Measurements from ENCODE around the gene RENBP. TPM values are rescaled to one million over a fixed set of nuclear protein-coding genes. Genes with fewer than 3 reads are reported as not detected.
A peak's percentile ranks its signal among the peaks of the same experiment; 100 is the strongest.

Gene RENBP
- total RNA-seq, 1 experiment from 2014 or later, result 5.7 TPM

DNA sequence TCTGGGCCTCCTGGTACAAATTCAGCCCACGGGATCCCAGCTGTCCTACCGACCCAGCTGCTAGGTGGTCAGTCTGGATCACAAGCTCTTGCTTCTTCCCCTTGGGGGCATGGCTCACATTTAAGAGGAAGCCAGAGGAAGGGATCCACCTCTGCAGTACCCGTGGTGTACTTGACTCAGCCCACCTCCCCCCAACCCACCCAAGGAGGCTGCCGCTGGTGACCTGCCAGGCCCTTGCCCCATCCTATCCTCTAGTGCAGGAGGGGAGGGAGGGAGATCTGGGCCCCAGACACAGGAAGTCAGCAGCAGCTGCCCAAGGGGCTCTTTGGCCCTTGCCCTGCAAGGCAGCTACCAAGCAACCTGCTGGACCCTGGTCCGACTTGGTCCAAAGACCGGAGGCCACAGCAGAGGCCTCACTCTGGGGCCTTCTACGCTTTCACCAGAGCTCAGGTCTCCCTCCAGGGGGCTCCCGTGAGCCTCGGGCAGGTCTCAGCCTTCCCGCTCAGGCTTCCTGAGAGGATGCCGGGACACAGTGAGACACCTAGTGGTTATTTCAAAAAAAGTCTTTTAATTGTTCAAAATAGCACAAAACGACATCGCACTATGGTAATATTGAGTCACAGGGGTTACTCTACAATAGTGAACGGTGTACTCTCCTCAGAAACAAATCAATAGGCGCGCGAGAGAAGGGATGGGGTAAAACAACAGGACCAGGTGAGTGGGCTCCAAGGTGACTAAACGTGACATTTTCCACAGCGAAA lies 2.7 kb upstream of the RENBP start:
- peaks cover 30% of the 10 kb centered on the region for H3K36me3 ChIP-seq (ENCODE audit: insufficient read depth, low read length, poor library complexity, severe bottlenecking)
- peak; percentile 91 for DNase-seq (ENCODE audit: low spot score)
- no peak overlapping the region for H3K27ac ChIP-seq (ENCODE audit: low read depth, low read length, poor library complexity, severe bottlenecking)
- ChIA-PET CTCF (interaction anchor here (0.6 to 1.4 kb wide), 7 partner anchors 19 to 260 kb away, joined by 3 to 10 read pairs (median 3); partner anchors contain the start of gene SLC6A8), POLR2A (ENCODE audit: low non-redundant PET) (no interaction called here)
- no TSS peak for BruUV-seq (replicated peaks)
- intact Hi-C loops (cut with micrococcal nuclease; ENCODE audit: unreplicated experiment), result loop anchor here (1.0 to 10.0 kb wide), 3 partner anchors 183 to 985 kb away; partner anchors contain the start of gene PLXNB3
- H3K27me3 ChIP-seq (replicated peaks; ENCODE audit: insufficient read depth, low read depth, low read length, poor library complexity), result no peaks in the 10 kb centered on the region
- H3K9me3 ChIP-seq (ENCODE audit: low read depth, low read length, poor library complexity, severe bottlenecking), result no peaks in the 10 kb centered on the region
- no peak overlapping the region for H3K4me3 ChIP-seq (ENCODE audit: low read depth, low read length, poor library complexity, severe bottlenecking)
- TF ChIP-seq, protein P1, sequence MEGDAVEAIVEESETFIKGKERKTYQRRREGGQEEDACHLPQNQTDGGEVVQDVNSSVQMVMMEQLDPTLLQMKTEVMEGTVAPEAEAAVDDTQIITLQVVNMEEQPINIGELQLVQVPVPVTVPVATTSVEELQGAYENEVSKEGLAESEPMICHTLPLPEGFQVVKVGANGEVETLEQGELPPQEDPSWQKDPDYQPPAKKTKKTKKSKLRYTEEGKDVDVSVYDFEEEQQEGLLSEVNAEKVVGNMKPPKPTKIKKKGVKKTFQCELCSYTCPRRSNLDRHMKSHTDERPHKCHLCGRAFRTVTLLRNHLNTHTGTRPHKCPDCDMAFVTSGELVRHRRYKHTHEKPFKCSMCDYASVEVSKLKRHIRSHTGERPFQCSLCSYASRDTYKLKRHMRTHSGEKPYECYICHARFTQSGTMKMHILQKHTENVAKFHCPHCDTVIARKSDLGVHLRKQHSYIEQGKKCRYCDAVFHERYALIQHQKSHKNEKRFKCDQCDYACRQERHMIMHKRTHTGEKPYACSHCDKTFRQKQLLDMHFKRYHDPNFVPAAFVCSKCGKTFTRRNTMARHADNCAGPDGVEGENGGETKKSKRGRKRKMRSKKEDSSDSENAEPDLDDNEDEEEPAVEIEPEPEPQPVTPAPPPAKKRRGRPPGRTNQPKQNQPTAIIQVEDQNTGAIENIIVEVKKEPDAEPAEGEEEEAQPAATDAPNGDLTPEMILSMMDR (conservative IDR thresholded peaks at IDR 0.05; ENCODE audit: low read depth, low read length), result peak; percentile 96
- TF ChIP-seq EZH2 (IDR thresholded peaks at IDR 0.05; ENCODE audit: borderline replicate concordance, low read depth, low read length, poor library complexity, severe bottlenecking), result no peak
- H3K4me1 ChIP-seq (ENCODE audit: insufficient read depth, low read length, poor library complexity, severe bottlenecking), result no peaks in the 10 kb centered on the region

DNA sequence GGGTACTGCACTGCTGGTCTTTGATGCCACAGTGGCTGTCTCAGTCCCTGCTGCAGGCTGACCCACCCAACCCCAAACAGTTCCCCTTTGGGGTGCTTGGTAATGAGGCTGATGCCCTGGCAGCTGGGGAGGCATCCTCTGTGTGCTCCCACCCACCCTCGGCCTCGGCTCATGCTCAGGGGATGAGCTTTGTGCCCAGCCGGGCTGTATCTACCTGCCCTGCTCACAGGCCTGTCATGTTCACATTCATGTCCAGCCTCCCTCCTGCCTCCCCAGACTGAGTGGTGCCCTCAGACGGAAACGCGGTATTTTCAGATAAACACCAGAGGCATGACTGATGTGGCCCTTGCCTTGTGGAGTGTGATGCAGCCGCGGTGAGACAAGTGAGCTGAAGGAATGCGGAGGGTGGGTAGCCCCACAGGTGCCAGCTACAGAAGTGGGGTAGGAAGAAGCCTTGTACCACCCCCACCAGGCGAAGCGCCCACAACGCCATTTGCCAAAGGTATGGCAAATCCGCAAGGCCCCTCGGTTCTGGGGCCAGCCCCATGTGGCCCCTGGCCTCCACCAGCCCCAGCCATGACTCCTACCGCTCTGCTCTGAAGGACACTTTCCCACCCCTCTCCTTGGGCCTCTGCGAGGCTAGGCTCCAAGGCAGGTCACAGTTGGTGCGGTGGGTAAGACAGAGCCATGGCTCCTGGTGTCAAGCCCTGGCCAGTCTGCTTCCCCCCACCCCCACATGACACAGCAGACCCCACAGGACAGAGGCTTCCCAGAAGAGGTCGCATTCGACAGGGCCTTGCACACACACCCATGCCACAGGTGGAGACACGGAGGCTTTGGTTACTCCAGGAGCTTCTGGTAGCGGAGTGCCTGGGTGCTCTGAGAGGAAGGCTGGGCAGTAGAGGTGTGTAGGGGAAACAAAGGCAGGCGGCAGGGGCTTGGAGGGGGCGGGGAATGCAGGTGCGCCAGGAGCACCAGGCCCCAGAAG lies 1.8 kb upstream of the RENBP start:
- CTCF ChIA-PET, result interaction anchor here (0.9 to 1.4 kb wide), 3 partner anchors 18 to 259 kb away, joined by 3 to 8 read pairs (median 3); partner anchors contain the start of gene SLC6A8
- Histone ChIP-seq H3K4me1 (ENCODE audit: insufficient read depth, low read length, poor library complexity, severe bottlenecking) (no peaks in the 10 kb centered on the region), H3K9me3 (ENCODE audit: low read depth, low read length, poor library complexity, severe bottlenecking) (no peaks in the 10 kb centered on the region), H3K4me3 (ENCODE audit: low read depth, low read length, poor library complexity, severe bottlenecking) (no peak overlapping the region), H3K27me3 (replicated peaks; ENCODE audit: insufficient read depth, low read depth, low read length, poor library complexity) (no peaks in the 10 kb centered on the region), H3K27ac (ENCODE audit: low read depth, low read length, poor library complexity, severe bottlenecking) (no peak overlapping the region), H3K36me3 (ENCODE audit: insufficient read depth, low read length, poor library complexity, severe bottlenecking) (peaks cover 21% of the 10 kb centered on the region)
- POLR2A ChIA-PET (ENCODE audit: low non-redundant PET), result no interaction called here
- intact Hi-C loops (cut with micrococcal nuclease; ENCODE audit: unreplicated experiment), result loop anchor here (5.0 to 10.0 kb wide), 2 partner anchors 589 to 984 kb away; no protein-coding TSS in a partner anchor
- TF ChIP-seq, protein P1 (conservative IDR thresholded peaks at IDR 0.05; ENCODE audit: low read depth, low read length), result no peak
- TF ChIP-seq EZH2 (IDR thresholded peaks at IDR 0.05; ENCODE audit: borderline replicate concordance, low read depth, low read length, poor library complexity, severe bottlenecking), result no peak
- BruUV-seq (replicated peaks), result no TSS peak
- DNase-seq (ENCODE audit: low spot score), result no peak

DNA sequence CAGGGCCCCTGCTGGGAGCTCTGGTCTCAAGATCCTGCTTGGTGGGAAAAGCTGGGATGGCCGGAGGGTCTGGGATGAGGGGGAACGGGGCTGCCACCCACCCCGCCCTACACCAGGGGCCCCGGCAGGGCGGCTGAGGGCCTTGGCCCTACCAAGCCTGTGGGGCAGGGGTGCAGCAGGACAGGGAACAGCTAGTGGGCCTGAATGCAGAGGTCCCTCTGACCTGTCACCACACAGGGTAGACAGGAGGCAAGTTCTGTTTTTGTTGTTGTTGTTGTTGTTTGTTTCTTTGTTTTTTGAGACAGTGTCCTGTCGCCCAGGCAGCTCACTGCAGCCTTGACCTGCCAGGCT lies 332 bp upstream of the RENBP start:
- intact Hi-C loops (cut with micrococcal nuclease; ENCODE audit: unreplicated experiment), result loop anchor here (5.0 to 10.0 kb wide), 2 partner anchors 590 to 982 kb away; no protein-coding TSS in a partner anchor
- Histone ChIP-seq H3K27me3 (replicated peaks; ENCODE audit: insufficient read depth, low read depth, low read length, poor library complexity) (no peaks in the 10 kb centered on the region), H3K4me1 (ENCODE audit: insufficient read depth, low read length, poor library complexity, severe bottlenecking) (no peaks in the 10 kb centered on the region), H3K27ac (ENCODE audit: low read depth, low read length, poor library complexity, severe bottlenecking) (no peak overlapping the region), H3K4me3 (ENCODE audit: low read depth, low read length, poor library complexity, severe bottlenecking) (no peak overlapping the region), H3K9me3 (ENCODE audit: low read depth, low read length, poor library complexity, severe bottlenecking) (no peaks in the 10 kb centered on the region), H3K36me3 (ENCODE audit: insufficient read depth, low read length, poor library complexity, severe bottlenecking) (peaks cover 6% of the 10 kb centered on the region)
- TF ChIP-seq, protein P1 (conservative IDR thresholded peaks at IDR 0.05; ENCODE audit: low read depth, low read length), result no peak
- DNase-seq (ENCODE audit: low spot score), result no peak
- BruUV-seq (replicated peaks), result no TSS peak
- ChIA-PET CTCF (interaction anchor here (0.6 kb wide), 3 partner anchors 20 to 881 kb away, joined by 7 to 8 read pairs (median 7); no protein-coding TSS in a partner anchor), POLR2A (ENCODE audit: low non-redundant PET) (no interaction called here)

All from A673 (cell line).